Left lobe of liver (tissue), 2 donors: ENCODE measurements around the gene CDKN1C. TPM values are rescaled to one million over a fixed set of nuclear protein-coding genes. Genes with fewer than 3 reads are reported as not detected.
A peak's percentile ranks its signal among the peaks of the same experiment; 100 is the strongest.
"Not testable (repeated sequence)": the region's sequence is repeated elsewhere in the genome, so short reads cannot be mapped to it uniquely, and the experiment has no call there.

Source experiments
- ATAC-seq: fragments of 200-7000 bp; cut with Tn5 transposase; one replicate; pipeline ENCODE4 v1.9.1; 2020; ENCODE audit warnings: mild to moderate bottlenecking, moderate library complexity
- DNase-seq: peaks from one replicate; pipeline ENCODE4 v3.0.0-alpha.2; 2020; ENCODE audit warnings: low spot score
- total RNA-seq: library from RNA; stranded (reverse); gene quantifications from one replicate; pipeline ENCODE4 v1.2.1, GENCODE V29; 2021
- donor health status: DM: no; HTN: no; CAD: no; lungs with moderate emphysema.
- donor health status: DM: no; HTN: yes; CAD: no.

The CDKN1C gene
- total RNA-seq, 1 donor from 2014 or later, result 8.4 TPM

GRCh38 chr11:2909133-2909902 is 23.7 kb upstream of the CDKN1C start:
- no peak for ATAC-seq
- DNase-seq, result no peak

GRCh38 chr11:2908130-2908529 is 22.6 kb upstream of the CDKN1C start:
- DNase-seq (no peak), ATAC-seq (no peak)

DNA sequence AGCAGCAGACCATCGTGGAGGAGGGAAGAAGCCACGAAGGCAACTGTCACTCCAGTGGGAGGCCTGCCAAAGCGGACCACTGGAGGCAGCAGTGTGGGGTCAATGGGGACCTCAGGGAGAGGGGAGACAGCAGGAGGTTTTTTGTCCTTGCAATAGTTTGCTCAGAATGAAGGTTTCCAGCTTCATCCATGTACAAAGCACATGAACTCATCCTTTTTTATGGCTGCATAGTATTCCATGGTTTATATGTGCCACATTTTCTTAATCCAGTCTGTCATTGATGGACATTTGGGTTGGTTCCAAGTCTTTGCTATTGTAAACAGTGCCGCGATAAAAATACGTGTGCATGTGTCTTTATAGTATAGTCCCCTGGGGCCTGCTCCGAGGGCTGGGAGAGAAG is 19.7 kb upstream of the CDKN1C start:
- DNase-seq, ATAC-seq: not testable (repeated sequence)

DNA sequence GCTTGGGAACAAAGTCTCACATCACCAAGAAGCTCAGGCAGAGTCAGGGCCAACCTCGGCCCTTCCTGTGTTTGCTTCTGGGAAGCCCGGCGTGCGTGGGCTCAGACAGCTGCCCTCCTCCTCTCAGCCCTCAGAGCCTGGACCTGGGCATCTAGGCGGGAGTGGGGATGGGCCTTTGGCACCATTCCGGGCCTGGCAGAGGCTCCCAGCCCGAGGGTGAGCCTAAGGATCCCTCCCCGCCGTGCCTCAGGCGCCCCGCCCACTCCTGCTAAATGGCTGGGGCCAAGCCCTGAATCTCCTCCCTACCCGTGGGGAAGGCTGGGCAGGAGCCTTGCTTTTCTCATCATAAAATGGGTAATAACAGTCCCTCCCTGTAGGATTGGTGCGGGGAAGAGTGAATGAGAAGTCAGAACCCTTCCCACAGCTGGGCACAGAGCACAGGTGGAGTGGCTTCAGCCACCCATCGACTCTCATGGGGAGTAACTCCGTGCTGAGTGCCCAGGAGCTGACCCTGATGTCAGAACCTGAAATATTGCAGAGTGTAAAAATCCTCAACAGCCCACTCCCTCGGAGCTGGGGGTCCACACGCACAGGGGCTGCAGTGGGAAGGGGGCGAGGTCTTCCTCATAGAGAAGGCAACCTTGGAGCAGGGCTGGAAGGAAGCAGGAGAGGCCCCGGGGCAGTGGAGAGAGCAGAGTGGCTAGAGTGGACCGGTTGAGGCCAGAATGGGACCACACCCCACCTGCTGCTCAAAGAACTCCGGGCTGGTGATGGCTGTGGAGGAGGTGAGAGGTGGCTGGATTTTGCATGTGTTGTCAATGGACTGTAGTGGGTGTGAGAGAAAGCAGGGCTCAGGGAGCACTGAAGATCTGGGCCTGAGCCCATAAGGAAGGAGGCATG is 18.8 kb upstream of the CDKN1C start:
- ATAC-seq, result no peak
- peak; percentile 66 for DNase-seq

GRCh38 chr11:2903672-2904011 is 18.1 kb upstream of the CDKN1C start:
- ATAC-seq (peak; percentile 13), DNase-seq (no peak)

GRCh38 chr11:2902784-2903671 is 17.5 kb upstream of the CDKN1C start:
- ATAC-seq (peak; percentile 63), DNase-seq (peak; percentile 80)

GRCh38 chr11:2901854-2902783 is 16.5 kb upstream of the CDKN1C start:
- peak; percentile 99 for DNase-seq
- ATAC-seq, result peak; percentile 86

GRCh38 chr11:2901196-2901796 is 15.7 kb upstream of the CDKN1C start:
- no peak for DNase-seq
- ATAC-seq, result no peak

GRCh38 chr11:2899080-2899783 is 13.7 kb upstream of the CDKN1C start:
- no peak for ATAC-seq
- no peak for DNase-seq

- DNase-seq, result no peak
- ATAC-seq, result no peak
These were observed 12.9 kb upstream of the CDKN1C start for GRCh38 chr11:2898366-2899079.

DNA sequence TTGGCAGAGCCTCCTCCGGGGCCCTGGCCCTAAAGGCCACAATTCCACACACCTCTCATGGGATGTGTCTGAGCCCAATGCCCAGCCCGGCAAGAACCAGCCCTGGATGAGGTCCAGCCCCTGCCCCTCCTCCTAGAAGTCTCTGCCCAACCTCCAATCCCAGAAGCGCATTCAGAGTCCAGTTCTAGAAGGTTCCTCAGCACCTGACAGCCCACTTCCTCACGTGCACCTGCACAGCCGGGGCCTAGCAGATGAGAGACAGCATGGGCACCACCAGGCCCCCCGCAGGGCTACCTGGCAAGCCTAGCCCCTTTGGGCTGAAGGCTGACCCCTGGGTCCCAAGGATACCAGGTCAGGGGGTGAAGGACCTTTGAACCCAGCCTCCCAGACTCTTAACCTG is 11.5 kb upstream of the CDKN1C start:
- ATAC-seq (no peak), DNase-seq (no peak)

DNA sequence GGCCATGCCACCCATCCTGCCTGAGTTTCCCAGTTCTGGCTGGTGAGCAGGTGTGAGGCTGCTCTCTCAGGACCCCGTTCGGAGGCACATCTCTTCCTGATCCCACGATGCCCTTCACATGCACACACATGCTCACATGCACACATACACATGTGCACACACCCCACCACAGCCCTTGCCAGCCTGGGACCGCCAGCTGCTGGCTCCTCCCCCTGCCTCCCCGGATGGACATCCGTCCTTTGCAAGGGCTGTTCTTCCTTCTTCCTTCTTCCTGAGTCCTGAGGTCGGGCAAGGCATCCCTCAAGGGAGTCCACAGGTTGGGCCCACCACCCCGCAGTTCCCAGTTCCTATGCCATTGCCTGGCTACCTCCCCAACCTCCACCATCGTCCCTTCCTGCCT is 10.5 kb upstream of the CDKN1C start:
- DNase-seq, result no peak
- ATAC-seq, result no peak

- ATAC-seq (no peak), DNase-seq (no peak)
These were observed 8.4 kb upstream of the CDKN1C start for GRCh38 chr11:2893935-2894334.

DNA sequence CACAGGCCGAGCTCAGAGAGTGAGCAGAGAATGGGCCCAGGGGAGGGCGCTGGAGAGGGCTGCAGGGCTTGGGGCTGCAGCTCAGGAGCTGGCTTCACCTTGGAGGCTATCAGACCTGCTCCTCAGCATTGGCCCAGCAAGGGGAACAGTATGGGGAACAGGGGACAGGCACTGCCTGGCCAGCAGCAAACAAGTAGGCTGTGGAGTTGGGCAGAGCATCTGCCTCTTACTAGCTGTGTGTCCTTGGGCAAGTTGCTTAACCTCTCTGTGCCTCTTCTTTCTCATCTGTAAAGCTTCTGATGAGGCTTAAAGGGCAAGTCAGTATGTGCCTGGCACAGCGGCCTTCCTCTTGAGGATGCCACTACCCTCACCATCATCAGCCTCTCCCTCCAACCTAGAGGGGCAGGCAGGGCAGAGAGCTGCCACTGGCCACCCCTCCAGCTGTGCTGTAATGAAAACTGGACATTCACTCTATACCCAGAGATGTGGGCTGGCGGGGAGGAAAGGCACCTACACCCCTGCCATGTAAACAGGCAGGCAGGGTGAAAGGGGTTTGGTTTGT is 7.5 kb upstream of the CDKN1C start:
- ATAC-seq (no peak), DNase-seq (no peak)

- no peak for DNase-seq
- ATAC-seq, result peak; percentile 27
These were observed 6.8 kb upstream of the CDKN1C start for GRCh38 chr11:2892215-2892966.

DNA sequence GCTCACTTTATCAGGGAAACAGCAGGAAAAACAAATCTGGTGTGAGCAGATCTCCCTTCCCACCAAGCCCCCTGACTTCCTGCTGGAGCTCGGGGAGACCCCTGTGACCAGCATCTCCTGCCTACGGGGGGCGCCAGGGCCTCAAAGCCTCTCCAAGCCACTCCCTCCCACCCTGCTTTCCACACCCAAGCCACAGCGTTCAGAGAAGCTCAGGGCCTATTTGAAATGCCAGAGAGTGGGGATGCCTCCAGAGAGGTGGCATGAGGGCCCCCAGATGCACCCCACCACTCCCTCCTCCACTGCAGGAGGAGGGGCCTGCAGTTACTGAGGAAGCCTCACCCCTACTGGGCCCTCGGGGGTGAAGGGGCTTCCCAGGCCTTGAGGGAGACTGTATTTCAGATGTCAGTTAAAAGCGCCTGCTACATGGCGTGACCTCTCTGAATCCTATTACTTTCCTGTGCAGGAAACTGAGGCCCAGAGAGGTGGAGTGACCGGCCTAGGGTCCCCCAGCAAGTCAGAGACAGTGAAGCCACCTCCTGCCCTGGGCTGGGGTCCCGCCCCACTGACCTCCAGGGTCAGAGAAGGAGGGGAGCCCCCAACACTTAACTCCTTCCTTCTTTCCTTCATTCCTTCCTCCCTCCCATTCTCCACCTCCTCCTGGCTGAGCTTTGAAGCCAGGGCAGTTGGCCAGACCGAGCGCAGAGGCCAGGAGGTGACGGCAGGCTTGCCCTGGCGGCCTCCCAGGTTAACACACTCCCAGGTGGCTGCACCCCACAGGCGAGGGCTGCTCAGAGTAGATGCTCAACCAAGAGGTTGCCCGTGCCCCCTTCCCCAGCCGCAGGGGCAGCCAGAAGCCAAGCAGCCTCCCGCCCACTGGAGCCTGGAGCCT is 6.0 kb upstream of the CDKN1C start:
- DNase-seq, result peak; percentile 85
- ATAC-seq, result peak; percentile 68
